PFSK-1 (cell line): ENCODE data around the gene ZNF319.

Experiments
- POLR2AphosphoS5 ChIP-seq: IDR thresholded peaks from 2 replicates; pipeline ENCODE4 v1.6.1; 2012; ENCODE audit warnings: low read depth, mild to moderate bottlenecking, control low read depth, low read length, moderate library complexity
- SIN3A ChIP-seq: IDR thresholded peaks from 2 replicates; pipeline ENCODE4 v1.6.1; 2012; ENCODE audit warnings: mild to moderate bottlenecking, low read length, moderate library complexity, borderline replicate concordance; ENCODE audit not compliant: insufficient read depth
- TAF1 ChIP-seq: IDR thresholded peaks from 2 replicates; pipeline ENCODE4 v1.6.1; 2012; ENCODE audit warnings: low read length, control low read depth, borderline replicate concordance; ENCODE audit not compliant: insufficient read depth

DNA sequence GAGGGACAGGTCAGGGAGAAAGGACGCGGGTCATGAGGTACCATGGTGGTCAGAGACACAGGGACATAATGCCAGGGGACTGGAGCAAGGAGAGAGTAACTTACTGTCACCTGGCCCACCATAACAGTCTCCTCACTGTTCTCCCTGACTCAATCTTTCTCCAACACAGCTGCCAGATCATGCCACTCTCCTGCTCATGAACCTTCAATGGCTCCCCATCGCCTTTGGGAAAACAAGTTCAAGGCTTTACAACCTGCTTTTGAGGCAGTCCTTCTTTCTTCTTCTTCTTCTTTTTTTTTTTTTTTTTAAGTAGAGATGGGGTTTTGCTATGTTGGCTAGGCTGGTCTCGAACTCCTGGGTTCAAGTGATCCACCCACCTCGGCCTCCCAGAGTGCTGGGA lies 52.4 kb downstream of the ZNF319 start:
- no peak for TF ChIP-seq TAF1
- TF ChIP-seq POLR2AphosphoS5, result no peak
- TF ChIP-seq SIN3A, result no peak
